ENCODE results near the gene TTI1.

TTI1 gene

DNA sequence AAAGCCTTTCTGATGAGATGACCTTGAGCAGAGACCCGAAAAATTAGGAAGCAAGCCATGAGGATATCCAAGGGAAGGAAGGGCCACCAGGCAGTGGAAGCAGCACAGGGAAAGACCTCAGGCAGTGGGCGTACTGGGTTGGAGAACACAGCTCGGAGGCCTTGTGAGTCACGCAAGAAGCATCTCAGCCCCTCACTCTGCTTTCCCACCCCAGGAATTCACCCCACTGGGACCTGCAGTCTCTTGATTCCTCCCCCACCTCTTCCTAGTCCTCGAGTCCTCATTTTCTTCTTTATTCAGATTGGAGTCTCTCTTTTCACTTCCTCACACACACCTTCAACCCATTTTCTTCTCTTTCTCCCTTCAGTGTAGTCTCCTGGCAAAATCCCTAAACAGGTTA lies 27.3 kb upstream of the TTI1 start:
- H3K4me3 Mint-ChIP-seq: no peak overlapping the region
- peaks cover 14% of the 10 kb centered on the region for H3K4me1 Mint-ChIP-seq
- H3K27ac Mint-ChIP-seq: peak overlapping the region in 1 of 3 experiments; percentile 16
- peaks cover 28% of the 10 kb centered on the region for H3K36me3 Mint-ChIP-seq (ENCODE audit: low read depth)
- H3K9me3 Mint-ChIP-seq: no peaks in the 10 kb centered on the region
- TF ChIP-seq, protein P1, sequence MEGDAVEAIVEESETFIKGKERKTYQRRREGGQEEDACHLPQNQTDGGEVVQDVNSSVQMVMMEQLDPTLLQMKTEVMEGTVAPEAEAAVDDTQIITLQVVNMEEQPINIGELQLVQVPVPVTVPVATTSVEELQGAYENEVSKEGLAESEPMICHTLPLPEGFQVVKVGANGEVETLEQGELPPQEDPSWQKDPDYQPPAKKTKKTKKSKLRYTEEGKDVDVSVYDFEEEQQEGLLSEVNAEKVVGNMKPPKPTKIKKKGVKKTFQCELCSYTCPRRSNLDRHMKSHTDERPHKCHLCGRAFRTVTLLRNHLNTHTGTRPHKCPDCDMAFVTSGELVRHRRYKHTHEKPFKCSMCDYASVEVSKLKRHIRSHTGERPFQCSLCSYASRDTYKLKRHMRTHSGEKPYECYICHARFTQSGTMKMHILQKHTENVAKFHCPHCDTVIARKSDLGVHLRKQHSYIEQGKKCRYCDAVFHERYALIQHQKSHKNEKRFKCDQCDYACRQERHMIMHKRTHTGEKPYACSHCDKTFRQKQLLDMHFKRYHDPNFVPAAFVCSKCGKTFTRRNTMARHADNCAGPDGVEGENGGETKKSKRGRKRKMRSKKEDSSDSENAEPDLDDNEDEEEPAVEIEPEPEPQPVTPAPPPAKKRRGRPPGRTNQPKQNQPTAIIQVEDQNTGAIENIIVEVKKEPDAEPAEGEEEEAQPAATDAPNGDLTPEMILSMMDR (IDR thresholded peaks at IDR 0.05; ENCODE audit: unreplicated experiment in 3 of 3): no peak
- no peaks in the 10 kb centered on the region for H3K27me3 Mint-ChIP-seq (ENCODE audit: low read depth)

GRCh38 chr20:38059832-38060231 lies 26.6 kb upstream of the TTI1 start:
- Mint-ChIP-seq H3K36me3 (ENCODE audit: low read depth) (peaks cover 24% of the 10 kb centered on the region), H3K9me3 (no peaks in the 10 kb centered on the region), H3K4me3 (no peak overlapping the region), H3K4me1 (peaks cover 18% of the 10 kb centered on the region), H3K27me3 (ENCODE audit: low read depth) (no peaks in the 10 kb centered on the region), H3K27ac (no peak overlapping the region)
- TF ChIP-seq, protein P1 (IDR thresholded peaks at IDR 0.05; ENCODE audit: unreplicated experiment in 3 of 3): no peak

DNA sequence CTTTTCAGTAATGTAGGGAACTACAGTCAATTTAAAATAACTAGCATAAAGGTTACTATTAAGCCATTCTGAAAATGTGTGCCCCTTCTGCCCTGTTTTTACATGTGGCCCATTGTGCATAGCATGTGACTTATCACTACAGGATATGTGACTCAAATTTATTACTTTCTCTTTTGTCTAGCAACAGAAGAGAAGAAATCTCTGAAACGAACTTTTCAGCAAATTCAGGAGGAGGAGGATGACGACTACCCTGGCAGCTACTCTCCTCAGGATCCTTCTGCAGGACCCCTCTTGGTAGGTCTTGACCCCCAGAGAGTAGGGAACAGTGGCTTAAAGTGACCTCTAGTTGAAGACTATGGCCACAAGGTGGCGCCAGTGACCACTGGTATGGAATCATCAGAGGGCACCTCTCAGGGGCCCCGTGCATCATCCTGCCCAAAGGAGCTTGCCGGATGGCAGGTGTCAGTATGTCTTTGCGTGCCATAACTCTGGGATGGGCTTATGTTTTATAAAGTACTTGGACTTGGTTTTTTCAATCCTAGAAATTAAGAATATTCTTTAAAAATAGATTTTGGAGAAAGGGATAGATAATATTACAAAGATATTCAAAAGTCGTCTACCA lies 24.2 kb upstream of the TTI1 start:
- Mint-ChIP-seq H3K27ac (peak overlapping the region in 2 of 3 experiments; percentile 26 to 37), H3K4me3 (no peak overlapping the region)

DNA sequence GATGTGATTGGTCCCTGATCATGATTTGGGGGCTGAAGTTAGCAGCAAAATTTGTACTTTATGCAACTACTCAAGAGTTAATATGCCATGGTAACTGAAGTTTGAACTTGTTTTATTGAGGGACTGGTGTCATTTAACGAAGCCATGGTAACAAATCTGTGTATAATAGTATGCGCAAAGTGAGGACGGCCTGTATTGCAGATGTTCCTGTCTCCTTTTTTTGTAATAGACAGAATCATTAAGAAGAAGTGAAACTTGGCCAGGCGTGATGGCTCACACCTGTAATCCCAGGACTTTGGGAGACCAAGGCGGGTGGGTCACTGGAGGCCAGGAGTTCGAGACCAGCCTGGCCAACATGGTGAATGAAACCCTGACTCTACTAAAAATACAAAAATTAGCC lies 22.6 kb upstream of the TTI1 start:
- TF ChIP-seq, protein P1 (IDR thresholded peaks at IDR 0.05; ENCODE audit: unreplicated experiment in 3 of 3): no peak
- Mint-ChIP-seq H3K4me3 (no peak overlapping the region), H3K4me1 (peaks cover 31% of the 10 kb centered on the region), H3K9me3 (no peaks in the 10 kb centered on the region), H3K27ac (peak overlapping the region in 2 of 3 experiments; percentile 14 to 30), H3K36me3 (ENCODE audit: low read depth) (peaks cover 27% of the 10 kb centered on the region), H3K27me3 (ENCODE audit: low read depth) (no peaks in the 10 kb centered on the region)

More for the DNA sequence above, 24.2 kb upstream of the TTI1 start:
- Mint-ChIP-seq H3K9me3 (no peaks in the 10 kb centered on the region), H3K27me3 (ENCODE audit: low read depth) (no peaks in the 10 kb centered on the region), H3K4me1 (peaks cover 25% of the 10 kb centered on the region), H3K36me3 (ENCODE audit: low read depth) (peaks cover 18% of the 10 kb centered on the region)
- TF ChIP-seq, protein P1 (IDR thresholded peaks at IDR 0.05; ENCODE audit: unreplicated experiment in 3 of 3): peak; percentile 89 to 94 (median 92)

GRCh38 chr20:38055294-38055693 lies 22.0 kb upstream of the TTI1 start:
- TF ChIP-seq, protein P1 (IDR thresholded peaks at IDR 0.05; ENCODE audit: unreplicated experiment in 3 of 3): no peak
- H3K27ac Mint-ChIP-seq: peak overlapping the region; percentile 14 to 33 (median 30)
- peaks cover 31% of the 10 kb centered on the region for H3K36me3 Mint-ChIP-seq (ENCODE audit: low read depth)
- H3K27me3 Mint-ChIP-seq (ENCODE audit: low read depth): no peaks in the 10 kb centered on the region
- H3K4me3 Mint-ChIP-seq: no peak overlapping the region
- H3K4me1 Mint-ChIP-seq: peaks cover 31% of the 10 kb centered on the region
- no peaks in the 10 kb centered on the region for H3K9me3 Mint-ChIP-seq

GRCh38 chr20:38054647-38055046 lies 21.4 kb upstream of the TTI1 start:
- no peaks in the 10 kb centered on the region for H3K27me3 Mint-ChIP-seq (ENCODE audit: low read depth)
- H3K36me3 Mint-ChIP-seq (ENCODE audit: low read depth): peaks cover 37% of the 10 kb centered on the region
- no peaks in the 10 kb centered on the region for H3K9me3 Mint-ChIP-seq
- peaks cover 35% of the 10 kb centered on the region for H3K4me1 Mint-ChIP-seq
- H3K4me3 Mint-ChIP-seq: no peak overlapping the region
- no peak overlapping the region for H3K27ac Mint-ChIP-seq
- TF ChIP-seq, protein P1 (IDR thresholded peaks at IDR 0.05; ENCODE audit: unreplicated experiment in 3 of 3): no peak
